ENCODE measurements around the gene PARD3B.

DNA sequence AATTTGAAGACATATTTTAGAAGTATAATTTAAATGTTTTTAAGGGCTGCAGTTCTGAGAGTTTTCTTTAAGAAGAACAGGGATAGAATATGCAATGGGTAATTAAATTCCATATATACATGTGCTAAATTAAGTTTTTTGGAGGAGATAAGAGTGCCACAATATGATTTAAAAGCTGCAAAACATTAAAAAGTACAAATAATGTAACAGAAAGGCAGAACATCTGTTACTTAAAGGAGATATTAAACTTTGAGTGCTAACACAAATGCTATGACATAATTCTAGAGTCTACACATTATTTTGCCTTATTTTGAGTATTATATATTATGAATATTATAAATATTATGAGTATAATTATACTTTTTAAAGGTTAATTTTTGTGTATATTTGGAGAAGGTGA lies 102.4 kb downstream of the PARD3B start:
- TF ChIP-seq, protein P1, sequence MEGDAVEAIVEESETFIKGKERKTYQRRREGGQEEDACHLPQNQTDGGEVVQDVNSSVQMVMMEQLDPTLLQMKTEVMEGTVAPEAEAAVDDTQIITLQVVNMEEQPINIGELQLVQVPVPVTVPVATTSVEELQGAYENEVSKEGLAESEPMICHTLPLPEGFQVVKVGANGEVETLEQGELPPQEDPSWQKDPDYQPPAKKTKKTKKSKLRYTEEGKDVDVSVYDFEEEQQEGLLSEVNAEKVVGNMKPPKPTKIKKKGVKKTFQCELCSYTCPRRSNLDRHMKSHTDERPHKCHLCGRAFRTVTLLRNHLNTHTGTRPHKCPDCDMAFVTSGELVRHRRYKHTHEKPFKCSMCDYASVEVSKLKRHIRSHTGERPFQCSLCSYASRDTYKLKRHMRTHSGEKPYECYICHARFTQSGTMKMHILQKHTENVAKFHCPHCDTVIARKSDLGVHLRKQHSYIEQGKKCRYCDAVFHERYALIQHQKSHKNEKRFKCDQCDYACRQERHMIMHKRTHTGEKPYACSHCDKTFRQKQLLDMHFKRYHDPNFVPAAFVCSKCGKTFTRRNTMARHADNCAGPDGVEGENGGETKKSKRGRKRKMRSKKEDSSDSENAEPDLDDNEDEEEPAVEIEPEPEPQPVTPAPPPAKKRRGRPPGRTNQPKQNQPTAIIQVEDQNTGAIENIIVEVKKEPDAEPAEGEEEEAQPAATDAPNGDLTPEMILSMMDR (IDR thresholded peaks at IDR 0.05; ENCODE audit: insufficient read depth, low read length): no peak
- TF ChIP-seq POLR2AphosphoS5 (IDR thresholded peaks at IDR 0.05; ENCODE audit: low read depth): no peak
